Retina (tissue), 1 donor: ENCODE measurements around the gene NUMB.
"Not testable (repeated sequence)": the region's sequence is repeated elsewhere in the genome, so short reads cannot be mapped to it uniquely, and the experiment has no call there.

Experiments
- DNase-seq: peaks from one replicate; pipeline ENCODE4 v3.0.0-alpha.2; 2016

The NUMB gene

GRCh38 chr14:73403181-73403752, 55.1 kb downstream of the NUMB start:
- DNase-seq = no peak

DNA sequence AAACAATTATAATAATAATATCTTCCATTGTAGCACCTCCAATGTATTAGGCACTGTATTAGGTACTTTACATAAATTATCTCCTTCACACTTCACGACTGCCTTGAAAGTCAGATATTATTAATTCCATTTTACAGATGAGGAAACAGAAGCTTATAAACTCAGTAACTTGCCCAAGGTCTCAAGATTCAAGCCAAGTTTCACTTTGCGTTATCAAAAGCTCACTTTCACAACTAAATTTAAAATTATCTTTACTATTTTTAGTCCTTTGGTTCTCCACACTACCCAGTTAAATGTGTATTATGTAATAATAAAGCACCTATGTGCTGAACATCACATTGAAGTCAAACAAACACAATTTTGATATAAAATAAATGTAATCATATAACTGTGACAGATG, 55.8 kb downstream of the NUMB start:
- DNase-seq = no peak

DNA sequence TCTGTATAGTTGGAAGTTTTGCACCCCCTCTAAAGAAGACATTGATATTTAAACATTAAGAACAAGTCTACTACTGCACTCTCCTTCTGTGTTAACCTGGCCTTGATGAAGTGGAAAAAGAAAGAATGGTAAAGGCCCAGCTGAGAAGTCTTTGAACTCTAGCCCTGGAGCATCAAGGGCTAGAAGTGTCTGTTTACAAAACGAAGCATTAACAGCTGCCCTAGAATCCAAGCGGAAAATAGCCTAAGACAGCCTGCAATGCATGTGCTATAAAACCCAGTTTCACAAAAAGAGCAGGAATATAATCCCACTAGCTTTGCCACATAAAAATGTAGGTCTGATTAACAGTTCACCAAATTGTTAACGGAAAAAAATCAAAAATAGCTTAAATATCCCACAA, 60.5 kb downstream of the NUMB start:
- peak; percentile 38 for DNase-seq

- DNase-seq = no peak
Measured at GRCh38 chr14:73394317-73394716, 64.0 kb downstream of the NUMB start.

- DNase-seq = no peak
Measured at GRCh38 chr14:73393375-73393774, 65.0 kb downstream of the NUMB start.

DNA sequence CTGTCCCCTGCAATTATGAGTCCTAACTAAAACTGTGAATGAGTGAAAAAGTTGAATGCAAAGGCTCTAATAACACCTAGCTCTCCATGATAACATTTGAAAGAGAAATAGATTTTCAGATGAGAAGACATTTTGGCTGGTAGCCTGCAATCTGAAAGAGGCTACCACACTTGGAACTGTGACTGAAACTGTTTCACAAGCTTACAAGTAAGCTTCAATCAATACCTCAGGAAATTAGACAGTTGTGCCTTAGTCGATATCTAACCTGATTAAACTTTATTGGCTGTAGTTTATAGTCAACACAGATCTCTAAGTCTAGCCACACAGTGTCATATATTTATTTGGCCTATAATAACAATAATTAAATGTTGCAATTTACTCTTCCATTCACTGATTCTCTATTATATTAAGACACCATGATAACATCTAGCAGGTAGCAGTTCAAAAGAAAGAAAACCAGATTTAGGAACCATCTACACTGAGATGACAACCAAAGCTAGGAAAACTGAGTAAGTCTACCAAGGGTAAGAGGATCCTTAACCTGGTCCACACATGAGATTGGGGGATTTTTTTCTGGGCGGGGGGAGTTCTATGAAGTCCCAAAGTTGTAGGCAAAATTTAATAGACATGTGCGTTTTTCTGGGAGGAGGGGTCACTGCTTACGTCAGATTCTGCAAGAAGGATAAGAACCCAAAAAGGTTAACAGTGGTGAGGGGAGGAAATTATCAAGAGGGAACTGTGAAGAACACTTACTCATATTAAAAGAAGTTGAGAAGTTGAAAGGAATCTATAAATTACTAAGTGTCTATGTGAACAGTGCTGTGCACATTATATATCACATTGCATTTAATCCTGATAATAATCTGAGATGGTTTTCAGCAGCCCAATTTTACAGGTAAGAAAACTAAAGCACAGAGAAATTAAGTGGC, 65.8 kb downstream of the NUMB start:
- no peak for DNase-seq

GRCh38 chr14:73387860-73388259, 70.5 kb downstream of the NUMB start:
- not testable (repeated sequence) for DNase-seq

- no peak for DNase-seq
Measured at GRCh38 chr14:73386342-73386741, 72.0 kb downstream of the NUMB start.

DNA sequence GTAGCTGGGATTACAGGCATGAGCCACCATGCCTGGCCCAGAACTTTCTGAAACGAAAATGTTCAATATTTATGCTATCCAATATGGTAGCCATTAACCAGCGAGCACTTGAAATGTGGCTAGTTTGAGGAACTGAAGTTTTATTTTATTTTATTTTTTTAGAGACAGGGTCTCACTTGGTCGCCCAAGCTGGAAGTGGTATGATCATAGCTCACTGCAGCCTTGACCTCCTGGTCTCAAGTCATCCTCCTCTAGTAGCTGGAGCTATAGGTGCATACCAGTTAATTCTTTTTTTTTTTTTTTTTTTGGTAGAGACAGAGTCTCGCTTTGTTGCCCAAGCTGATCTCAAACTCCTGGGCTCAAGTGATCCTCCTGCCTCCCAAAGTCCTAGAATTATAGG, 73.3 kb downstream of the NUMB start:
- not testable (repeated sequence) for DNase-seq

DNA sequence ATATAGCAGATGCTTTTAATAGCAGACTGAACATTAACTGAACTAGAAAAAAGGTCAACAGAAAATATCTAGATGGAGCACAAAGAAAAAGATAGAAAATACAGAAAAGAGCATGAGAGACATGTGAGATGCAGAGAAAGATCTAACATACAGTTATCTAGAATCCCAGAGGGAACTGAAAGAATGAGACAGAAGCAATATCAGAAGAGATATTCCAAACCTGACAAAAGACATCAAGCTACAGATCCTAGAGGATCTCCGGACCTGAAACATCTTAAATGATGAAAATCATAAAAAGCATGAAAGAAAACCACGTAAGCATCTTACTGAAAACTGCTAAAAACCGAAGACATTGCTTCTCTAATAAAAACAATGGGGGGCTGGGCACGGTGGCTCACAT, 75.0 kb downstream of the NUMB start:
- DNase-seq = no peak

DNA sequence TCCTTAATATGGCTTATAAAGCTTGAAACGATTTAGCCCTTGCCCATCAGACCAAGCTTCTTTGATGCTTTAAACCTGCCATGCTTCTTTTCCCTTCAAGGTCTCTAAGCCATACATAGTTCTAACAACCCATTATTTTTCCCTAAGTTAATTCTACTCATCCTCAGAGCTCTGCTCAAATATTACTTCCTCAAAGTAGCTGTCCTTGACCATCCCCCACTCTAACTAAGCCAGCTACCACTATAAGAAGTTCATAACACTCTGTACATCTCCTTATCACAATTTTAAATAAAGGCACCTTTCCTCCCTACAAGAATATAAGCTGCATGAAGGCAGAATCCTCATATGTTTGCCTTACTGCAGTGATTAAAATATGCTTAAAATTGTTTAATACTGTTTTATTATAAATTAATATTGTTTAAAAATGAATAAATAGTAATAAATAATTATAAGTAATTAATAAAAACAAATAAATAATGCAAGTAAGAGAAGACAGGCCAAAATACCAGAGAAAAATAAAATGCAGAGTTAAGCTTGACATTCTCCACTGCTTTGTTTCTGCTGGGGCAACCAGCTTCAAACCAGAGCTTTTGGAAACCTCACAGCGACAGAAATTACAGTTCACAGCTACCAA, 76.8 kb downstream of the NUMB start:
- no peak for DNase-seq

DNA sequence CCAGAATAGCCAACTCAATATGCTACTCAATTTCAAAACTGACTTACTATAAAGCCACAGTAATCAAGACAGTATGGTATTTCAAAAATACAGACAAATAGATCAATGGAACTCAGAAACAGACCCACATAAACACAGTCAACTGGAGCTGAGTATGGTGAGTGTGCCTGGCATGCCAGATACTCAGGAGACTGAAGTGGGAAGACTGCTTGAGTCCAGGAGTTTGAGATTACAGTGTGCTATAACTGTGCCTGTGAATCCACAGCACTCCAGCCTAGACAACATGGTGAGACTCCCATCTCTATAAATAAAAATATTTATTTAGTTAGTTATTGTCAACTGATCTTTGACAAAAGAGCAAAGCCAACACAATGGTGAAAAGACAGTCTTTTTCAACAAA, 81.8 kb downstream of the NUMB start:
- no peak for DNase-seq

DNA sequence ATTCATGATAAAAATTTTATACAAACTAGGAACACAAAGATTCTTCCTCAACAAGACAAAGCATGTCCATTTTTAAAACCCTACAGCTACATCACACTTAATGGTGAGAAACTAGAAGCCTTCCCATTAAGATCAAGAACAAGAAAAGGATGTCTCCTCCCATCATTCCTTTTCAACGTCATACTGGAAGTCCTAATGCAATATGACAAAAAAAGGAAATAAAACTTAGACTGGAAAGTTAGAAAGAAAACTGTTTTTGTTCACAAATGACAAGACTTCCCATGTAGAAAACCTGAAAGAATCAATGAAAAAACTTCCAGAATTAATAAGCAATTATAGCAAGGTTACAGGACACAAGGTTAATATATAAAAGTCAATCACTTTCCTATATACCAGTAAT, 82.5 kb downstream of the NUMB start:
- no peak for DNase-seq

DNA sequence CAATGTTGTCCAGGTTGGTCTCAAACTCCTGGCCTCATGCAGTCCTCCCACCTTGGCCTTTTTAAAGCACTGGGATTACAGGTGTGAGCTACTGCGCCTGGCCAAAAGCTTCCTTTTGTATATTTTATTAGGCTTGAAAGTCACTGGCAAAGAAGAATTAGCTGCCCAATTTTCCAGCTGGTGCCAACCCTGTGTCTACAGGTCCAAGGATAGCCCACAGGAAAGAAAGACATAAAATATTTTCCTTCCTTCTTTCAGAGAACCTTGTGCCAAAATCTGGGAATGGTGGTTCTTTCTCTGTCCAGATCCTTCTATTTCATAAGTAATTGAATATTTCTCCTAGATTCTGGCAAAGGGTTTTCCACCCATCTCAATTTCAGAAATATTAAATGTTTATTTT, 84.1 kb downstream of the NUMB start:
- DNase-seq = no peak

- DNase-seq = no peak
Measured at GRCh38 chr14:73372529-73372928, 85.8 kb downstream of the NUMB start.

- DNase-seq = no peak
Measured at GRCh38 chr14:73370561-73370960, 87.8 kb downstream of the NUMB start.

DNA sequence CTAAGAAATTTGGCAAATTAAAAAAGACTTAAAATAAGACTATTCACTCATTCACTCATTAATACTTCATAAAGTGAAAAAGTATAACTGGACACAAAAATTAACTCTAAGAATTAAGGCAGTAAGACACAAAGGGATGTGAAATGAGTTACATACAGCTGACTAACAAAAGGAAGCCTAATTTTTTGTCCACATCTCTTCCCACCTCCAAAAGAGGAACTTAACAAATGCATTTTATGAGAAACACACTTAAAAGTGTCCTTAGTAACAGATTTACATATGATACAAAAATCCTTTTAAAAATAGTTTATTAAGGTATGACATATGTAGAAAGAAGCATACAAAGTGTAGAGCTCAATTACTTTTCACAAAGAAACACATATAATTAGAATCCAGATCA, 88.9 kb downstream of the NUMB start:
- no peak for DNase-seq

DNA sequence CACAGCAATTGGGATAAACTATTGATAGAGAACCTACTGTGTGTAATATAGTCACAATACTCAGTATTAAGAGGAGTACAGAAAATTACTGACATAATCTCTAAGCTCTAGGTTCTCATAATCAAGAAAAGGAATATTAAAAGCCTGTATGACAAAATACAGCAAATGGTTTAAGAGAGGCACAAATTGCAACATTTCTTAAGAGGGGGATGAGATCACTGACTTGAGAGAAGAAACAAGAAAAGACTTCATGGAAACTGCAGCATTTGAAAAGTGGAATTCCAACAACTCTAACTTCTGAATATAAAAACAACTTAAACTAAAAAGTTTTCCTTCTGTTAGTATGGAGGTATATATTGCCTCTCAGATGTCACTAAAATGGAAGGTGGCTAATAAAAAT, 89.7 kb downstream of the NUMB start:
- DNase-seq = no peak

DNA sequence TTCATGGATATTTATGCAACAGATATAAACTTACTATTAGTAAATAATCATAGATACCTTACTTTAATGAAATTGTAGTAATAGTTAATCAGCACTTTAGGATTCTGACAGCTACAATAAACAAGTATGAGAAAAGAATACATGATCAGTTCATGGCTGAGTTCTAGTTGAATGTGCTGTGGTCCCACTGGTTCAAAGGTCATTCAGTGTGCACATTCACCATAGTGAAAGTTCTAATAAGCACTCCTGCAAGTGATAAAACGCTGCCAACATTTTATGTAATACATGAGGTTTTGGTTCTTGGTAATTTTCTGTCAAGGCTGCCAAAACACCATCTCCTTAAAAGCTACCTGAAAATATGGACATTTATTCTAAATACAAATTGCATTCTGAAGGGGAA, 92.6 kb downstream of the NUMB start:
- no peak for DNase-seq

GRCh38 chr14:73364559-73364958, 93.8 kb downstream of the NUMB start:
- no peak for DNase-seq

GRCh38 chr14:73359445-73359844, 98.9 kb downstream of the NUMB start:
- DNase-seq = no peak

DNA sequence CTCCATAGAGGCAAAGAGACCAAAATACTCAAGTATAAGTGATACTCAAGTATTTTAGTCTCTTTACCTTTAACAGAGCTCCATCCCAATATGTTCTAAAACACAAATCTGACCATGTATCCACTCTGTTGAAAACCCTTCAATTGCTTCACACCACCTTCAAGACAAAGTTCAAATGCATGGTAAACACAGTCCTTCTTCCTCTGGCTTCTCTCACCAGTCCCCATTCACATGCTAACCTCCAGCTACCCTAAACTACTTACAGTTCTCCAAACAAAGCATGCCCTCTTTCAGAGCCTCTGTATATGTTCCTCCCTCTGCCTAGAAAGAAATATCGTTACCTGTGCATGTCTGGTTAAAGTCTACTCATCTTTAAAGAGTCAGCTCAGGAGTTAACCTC, 100.2 kb downstream of the NUMB start:
- no peak for DNase-seq

GRCh38 chr14:73349091-73349490, 109.3 kb downstream of the NUMB start:
- DNase-seq = not testable (repeated sequence)

DNA sequence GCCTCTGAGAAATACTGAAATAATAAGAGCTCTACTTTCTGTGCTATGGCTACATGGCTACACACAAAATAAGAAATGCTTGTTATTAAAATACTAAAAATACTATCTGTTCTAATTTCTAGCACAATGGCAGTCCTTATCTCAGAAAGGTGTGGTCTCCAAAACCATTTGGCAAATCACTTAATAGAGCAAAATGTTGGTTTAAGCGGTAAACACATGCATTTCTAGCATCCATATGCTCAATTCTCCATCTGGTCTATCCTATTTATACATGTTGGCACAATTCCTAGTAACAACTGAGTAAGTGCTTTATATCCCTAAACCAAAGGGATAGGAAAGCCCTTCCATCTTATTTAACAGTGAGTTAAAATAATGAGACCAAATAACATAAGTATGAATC, 114.0 kb downstream of the NUMB start:
- DNase-seq = no peak
